ENCODE results near the gene NEUROD6.

GRCh38 chr7:31335161-31335856 lies 5.2 kb downstream of the NEUROD6 start:
- TF ChIP-seq CTCF (IDR thresholded peaks at IDR 0.05) (no peak), POLR2A (IDR thresholded peaks at IDR 0.05) (no peak)

Data from testis (tissue), 2 donors.